ENCODE results near the gene MBOAT1. TPM values are rescaled to one million over a fixed set of nuclear protein-coding genes. Genes with fewer than 3 reads are reported as not detected.
A peak's percentile ranks its signal among the peaks of the same experiment; 100 is the strongest.
"Not testable (repeated sequence)": the region's sequence is repeated elsewhere in the genome, so short reads cannot be mapped to it uniquely, and the experiment has no call there.

The MBOAT1 gene
- total RNA-seq, 1 experiment from 2014 or later: 9.7 TPM

DNA sequence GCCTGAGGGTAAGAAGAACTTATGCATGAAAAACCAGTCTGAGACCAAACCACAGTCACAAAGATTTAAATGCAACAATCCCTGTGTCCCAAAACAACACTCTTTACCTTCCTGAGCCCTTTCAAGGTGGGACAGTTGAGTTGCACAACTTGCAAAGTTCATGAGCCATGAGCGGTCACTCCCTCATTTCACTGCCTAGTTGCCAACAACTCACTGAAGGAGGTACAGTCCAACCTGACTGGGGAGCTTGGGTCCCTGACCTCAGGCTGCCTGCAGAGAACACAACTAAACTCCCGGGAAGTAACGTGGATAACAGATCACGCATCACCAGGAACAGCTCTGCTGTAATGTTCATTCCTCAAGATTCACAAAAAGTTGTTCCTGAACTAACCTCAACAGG lies 69.4 kb downstream of the MBOAT1 start:
- DNase-seq (ENCODE audit: extremely low read depth, low read depth): no peak

DNA sequence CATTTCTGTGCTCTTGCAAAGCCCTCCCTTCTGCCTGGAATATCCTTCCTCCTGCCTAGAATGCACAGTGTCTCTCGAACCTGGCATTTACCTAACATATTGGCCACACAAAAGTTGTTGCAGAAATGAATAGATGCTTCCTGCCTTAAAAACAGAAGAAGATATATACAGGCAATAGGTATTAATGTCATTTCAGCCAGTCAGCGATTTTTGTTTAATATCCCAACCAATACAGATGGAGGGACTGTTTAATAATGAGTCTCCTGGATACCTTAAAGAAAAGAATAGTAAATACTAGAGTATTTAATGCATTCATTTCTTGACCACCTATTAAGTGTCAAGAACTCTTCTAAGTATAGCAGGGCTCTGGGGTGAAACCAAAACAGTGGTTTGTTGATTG lies 70.3 kb downstream of the MBOAT1 start:
- no peak for DNase-seq (ENCODE audit: extremely low read depth, low read depth)

DNA sequence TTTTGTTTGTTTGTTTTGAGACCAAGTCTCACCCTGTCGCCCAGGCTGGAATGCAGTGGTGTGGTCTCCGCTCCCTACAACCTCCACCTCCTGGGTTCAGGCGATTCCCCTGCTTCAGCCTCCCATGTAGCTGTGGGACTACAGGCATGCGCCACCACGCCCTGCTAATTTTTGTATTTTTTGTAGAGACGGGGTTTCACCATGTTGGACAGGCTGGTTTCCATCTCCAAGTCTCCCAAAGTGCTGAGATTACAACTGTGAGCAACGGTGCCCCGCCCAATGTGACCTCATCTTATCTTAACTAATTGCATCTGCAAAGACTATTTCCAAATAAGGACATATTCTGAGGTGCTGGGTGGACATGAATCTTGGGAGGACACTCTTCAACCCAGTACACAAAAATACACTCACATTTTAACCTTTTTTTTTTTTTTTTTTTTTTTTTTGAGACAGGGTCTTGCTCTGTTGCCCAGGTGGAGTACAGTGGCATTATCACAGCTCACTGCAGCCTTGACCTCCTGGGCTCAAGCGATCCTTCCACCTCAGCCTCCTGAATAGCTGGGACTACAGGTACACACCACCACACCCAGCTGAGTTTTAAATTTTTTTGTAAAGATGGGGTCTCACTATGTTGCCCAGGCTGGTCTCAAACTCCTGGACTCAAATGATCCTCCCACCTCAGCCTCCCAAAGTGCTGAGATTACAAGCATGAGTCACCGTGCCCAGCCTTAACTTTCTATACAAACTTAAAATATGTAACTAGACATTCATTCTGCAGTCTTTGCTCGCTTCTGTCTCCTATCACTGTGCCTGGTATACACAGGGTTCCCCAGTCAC lies 72.9 kb downstream of the MBOAT1 start:
- not testable (repeated sequence) for DNase-seq (ENCODE audit: extremely low read depth, low read depth)

DNA sequence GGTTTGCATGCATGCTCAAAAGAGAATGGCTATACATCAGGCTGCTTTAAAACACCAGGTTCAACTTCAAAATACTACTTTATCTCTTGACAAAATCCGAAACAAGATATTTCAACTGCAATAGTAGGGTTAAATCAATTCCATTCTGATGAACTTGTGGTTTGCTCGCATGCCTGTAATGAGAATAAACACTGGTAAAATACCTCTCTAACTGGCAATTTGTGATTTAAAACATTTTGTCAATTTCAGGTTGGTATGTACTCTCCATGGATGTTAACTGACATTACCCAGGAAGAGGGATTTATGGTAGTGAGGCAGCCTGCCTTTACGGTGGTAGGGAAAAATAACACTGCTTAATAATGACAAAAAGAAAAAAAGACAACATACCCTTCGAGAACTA lies 74.4 kb downstream of the MBOAT1 start:
- DNase-seq (ENCODE audit: extremely low read depth, low read depth): no peak

DNA sequence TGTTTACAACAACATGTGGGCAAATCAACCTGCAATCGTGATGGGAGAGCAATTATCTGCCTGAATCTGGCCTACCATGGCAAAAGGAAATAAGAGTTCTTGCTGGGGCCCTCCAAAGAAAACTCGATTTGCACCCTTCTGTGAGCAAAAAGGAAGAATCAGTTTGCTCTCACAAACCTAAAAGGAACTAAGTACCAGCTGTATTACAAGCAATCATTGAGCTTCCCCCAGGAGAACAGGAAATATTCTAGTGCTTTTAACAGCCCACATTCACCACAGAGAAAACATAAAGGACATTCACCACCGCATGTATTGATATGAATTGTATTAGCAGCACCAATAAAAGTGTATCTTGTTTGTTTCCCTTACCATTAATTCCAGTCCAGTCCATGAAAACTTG lies 75.0 kb downstream of the MBOAT1 start:
- no peak for DNase-seq (ENCODE audit: extremely low read depth, low read depth)

DNA sequence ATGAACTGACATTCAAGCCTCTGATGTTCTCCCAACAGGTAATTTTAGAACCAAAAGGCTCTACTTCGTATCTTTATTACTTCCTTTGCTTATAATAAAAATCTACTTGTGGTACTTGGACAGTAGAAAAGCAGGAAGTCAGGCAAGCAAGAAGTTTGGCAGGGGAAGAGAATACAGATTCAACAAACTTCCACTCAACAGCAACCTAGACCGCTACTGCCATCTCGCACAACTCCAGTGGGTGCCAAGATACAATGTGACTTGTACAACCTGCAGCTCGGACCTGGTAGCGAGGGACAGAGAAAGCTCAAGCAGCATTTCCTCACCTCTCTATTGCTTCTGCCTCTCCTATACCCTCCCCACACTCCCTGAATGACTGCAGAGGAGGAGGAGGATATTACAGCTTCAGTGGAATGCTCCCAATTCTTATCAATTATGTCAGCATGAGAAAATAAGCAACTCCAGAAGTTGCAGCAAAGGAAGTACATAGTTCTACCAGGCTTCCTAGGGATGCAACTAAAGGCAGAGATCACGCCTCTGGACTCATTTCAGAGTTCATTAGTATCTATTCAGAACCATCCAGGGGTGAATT lies 76.5 kb downstream of the MBOAT1 start:
- DNase-seq (ENCODE audit: extremely low read depth, low read depth): no peak

DNA sequence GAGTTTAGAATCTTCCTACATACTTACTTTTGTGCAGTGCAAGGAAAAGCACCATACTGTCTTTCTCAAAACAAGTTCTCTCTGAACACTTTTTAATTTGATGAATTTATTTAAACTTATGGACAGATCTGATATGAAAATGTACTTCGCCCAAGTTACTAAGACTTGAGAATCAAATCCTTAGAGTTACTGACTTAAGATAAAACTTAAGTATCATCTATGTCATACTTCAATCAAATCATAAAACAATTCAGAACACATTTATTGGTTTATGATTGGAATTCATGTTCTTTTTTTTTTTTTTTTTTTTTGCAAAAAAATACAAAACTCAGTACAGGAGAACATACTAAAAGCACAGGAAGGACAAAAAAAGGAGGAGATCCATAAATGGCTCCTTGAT lies 77.7 kb downstream of the MBOAT1 start:
- no peak for DNase-seq (ENCODE audit: extremely low read depth, low read depth)

DNA sequence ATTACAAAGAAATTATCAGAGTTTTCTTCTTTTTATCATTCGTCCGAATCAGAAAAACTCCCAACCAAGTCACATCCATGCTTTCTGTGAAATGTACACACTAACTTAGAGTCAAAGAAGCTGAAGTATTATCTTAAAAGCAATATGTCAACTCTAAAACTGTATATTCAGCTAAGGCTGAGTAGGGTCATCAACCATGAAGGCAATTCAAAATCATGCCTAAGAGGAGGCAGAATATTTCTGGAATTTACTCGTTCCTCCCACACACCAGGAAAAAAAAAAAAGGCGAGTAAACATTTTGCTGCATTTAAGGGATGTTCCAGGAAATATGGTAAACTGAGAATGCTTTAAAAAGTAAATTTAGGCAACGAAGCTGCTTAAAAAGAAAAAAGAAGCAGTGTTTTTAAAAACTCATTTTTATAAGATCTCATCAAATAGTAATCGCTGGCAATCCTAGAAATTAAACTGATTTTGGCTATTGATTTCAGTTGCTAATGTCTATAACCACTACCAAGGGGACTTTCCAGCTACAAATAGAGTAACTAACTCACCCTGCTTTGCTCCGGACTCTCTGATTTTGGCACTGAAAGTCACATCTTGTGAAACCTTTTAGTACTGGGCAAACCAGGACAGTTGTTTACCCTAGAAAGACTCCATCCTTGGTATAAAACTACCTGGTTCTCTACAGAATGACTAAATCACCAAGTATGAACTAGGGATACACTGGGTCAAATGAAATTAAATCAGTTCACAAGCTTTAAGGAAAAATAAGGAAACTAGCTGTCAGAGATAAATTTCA lies 82.8 kb downstream of the MBOAT1 start:
- DNase-seq (ENCODE audit: extremely low read depth, low read depth): no peak

DNA sequence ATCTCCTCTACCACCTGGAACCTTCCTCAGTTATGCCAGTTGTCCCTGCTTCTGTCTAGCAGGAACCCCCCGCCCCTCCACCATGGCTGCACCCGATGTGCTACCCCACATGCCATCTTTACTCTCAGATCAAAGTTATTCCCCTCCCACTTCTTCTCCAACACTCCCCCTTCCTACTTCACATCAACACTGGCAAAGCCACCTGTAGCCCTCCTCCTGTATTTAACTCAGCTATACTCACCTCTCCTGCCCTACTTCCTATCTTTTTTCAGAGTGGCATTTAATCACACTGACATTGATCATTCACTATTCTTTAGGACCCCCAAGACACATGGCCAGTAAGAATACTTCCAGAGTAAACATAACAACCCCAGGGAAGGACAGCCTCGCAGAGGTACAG lies 84.3 kb downstream of the MBOAT1 start:
- no peak for DNase-seq (ENCODE audit: extremely low read depth, low read depth)

DNA sequence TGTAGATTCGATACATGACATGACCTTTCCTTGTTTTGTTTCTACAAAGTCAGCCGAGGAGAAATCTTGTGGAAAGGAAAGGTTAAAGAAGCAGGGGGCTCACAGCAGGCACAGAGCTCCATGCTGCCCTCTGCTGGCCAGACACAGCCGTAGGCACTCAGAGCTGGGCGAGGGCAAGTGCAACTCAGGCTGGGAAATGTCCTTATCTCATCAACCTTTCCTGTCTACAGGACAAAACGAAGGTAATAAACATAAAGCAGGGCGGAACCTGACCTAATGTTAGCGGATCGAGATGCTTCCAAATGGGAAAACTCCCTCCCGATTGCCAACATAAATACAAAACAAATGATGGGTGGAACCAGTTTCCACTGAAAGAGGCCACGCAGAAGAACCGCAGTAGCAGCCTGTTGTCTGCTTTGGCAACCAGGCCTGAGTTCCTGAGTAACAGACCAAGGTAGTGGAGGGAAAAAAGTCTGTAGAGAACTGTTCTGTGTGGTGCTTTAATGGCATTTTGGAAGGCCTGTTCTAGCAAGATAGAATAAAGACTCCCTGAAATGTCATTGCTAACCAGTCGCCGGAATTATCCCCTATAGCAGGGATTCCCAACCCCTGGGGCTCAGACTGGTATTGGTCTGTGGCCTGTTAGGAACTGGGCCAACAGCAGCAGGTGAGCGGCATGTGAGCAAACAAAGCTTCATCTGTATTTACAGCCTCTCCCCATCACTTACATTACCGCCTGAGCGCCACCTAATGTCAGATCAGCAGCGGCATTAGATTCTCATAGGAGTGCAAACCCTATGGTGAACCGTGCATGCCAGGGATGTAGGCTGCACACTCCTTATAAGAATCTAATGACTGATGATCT lies 85.2 kb downstream of the MBOAT1 start:
- DNase-seq (ENCODE audit: extremely low read depth, low read depth): peak; percentile 43

DNA sequence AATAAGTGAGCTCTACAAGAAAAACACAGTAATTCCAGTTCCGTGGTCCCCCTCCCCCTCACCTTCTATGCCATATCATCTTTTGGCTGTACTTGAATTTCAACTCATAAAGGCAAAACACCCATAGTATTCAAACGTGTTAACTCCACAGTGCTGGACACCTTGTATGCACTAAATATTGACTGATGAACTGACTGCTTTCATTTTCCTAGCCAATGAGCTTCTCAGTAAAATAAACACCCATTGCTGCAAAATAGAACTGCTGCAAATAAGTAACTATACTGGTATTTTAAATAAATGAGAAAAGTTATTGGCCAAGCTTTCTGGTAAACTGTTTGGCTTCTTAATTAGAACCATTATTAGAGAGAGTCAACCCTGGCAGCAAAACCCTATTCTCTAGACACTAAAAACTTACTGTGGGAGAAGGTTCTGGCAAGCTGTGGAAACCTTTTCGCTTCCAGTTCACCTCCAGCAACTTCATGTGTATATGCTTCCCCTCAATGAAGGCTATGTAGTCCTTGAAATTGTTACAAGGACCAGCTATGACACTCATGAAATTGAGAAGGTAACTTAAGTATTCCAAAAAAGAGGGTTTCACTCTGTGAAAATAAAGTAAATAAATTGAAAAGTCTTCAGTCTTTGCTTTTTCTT lies 86.0 kb downstream of the MBOAT1 start:
- DNase-seq (ENCODE audit: extremely low read depth, low read depth): no peak

DNA sequence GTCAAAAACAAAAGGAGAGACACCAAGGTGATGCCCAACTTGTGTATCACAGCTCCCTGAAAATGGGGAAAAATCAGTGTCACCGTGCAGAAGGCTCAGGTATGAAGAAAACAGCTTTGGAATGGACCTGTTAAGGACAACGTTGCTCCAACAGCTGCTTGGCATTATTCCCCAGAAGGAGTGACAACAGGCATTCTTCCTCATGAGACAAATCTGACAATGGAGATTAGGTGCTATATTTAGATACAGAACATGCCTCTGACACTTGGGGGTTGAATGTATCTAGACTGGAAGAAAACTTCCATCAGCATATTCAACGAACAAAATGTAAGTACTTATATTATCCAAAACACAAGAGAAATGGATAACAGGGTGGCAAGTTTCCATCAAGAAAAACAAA lies 87.7 kb downstream of the MBOAT1 start:
- DNase-seq (ENCODE audit: extremely low read depth, low read depth): no peak

DNA sequence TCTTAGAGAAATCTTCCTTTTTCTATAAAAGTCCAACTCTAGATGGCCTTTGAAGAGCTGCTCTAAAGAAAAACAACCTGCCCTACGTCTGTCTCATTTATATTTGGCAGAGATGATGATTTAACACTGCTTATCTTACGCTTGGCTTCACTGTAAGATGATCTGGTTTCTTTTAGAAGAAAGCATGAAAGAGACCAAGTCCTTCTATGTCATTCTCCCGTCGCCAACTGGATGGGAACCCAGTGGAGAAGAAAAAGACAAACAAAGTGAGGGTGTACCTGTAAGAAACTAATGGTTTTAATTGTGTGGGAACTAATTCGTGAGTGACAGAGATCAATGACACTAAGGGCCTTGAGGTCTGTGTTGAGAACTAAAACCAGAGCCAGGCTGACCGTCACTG lies 92.8 kb downstream of the MBOAT1 start:
- DNase-seq (ENCODE audit: extremely low read depth, low read depth): no peak

DNA sequence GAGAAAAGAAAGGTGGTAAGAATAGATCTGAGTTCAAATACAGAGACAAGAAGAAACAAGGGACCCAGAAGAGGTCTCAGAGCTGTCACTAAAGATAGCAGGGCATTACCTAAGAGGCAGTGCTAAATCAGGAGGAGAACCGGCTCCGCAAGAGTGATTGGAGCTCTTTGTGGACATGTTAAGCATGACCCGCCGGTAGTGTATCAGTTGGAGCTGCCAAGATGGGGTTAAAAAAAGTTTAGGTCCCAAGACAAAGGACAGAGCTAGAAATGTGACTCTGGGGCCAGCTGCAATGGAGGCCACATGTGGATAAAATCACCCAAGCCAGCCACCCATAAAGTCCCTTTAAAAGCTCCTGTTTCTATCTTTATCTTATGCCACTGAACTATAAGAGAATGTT lies 93.4 kb downstream of the MBOAT1 start:
- DNase-seq (ENCODE audit: extremely low read depth, low read depth): no peak

DNA sequence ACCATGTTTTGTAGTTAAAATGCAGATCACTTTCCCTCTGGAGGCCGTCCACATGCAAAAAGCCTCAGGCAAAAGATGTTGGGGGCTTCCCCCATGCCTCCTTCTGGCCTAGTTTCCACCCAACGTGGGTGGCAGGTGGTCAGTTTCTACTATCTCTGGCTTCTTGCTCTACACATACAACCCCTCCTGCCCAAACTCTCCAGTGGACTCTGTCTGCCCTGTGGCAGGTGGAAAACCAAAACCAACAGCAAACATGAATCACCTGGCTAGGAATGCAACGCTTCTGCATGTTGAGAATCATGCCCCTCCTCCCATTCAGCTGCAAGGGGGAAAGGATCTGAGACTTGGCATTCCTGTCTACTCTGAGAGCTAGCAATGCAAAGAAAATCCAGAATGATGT lies 94.8 kb downstream of the MBOAT1 start:
- DNase-seq (ENCODE audit: extremely low read depth, low read depth): no peak

DNA sequence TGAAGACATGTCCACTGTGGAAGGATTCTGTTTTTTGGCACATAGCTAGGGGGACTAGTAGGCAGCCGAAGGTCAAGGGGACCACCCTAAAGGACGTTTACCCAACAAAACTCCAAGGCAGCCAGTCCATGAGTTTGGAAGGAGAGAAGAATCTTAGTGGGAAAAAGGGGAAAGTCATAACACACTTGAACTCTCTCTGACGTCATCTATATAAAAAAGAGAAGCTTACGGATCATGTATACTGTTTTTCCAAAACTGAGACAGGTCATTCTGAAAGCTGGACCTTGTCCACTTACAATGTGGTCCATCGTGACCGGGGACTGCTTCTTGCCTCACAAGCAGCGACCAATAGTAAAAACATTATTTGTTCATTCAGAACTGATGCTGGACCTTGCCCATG lies 95.5 kb downstream of the MBOAT1 start:
- DNase-seq (ENCODE audit: extremely low read depth, low read depth): no peak

DNA sequence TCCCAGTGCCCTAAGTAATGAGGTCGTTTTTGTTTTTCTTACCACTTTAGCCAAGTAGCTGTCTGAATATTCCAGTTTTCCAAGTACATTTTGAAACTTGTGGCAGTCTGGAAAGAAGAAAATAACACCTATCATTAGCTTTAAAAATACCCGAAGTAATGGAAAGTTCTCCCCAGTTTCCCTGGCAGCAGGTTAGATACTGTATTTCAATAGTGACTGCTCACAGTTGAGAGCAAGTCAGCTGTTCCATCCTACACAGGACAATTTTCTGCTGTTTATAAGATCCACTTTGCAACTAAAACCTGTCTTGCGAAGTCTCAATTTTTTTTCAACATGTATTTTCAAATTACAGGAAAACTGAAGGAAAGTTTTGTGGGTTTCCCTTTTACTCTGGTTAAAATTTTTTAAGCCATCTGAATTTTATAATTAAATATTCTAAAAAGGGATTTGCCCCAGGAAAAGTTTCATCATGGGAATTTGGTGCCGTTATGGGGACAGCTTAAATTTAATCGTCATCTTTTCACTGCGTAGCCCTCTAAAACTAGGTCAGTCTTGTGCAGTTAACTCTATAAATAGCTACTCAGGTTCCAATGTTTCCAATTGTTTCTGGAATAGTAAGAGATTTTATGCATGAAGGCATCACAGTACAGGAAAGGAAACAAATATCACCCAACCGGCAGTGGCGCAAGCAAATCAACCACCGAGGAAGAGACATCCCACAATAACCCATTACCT lies 96.9 kb downstream of the MBOAT1 start:
- no peak for DNase-seq (ENCODE audit: extremely low read depth, low read depth)

DNA sequence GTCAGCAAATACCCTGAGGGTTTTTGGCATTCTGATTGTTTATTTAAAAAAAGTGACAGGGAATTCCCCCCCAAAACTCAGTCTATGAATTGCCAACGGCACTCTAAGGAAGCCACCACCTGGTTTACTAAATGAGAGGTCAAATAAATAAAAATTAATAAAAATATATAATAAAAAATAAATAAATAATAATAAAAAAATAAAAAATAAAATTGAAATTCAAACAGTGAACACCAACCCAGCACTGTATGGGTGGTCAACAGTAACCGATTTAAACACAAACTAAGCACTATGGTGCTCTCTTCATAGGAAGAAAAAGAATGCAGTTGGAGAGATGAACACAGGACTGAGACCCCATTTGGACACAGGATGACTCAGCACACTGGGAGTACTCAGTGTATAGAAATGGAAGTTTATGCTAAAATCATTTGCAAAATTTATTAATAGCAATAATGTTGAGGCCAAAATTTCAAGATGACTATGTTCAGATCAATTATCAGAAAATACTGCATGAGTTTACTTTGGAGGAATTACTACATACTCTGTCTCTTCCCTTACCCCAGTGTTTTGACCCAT lies 98.5 kb downstream of the MBOAT1 start:
- DNase-seq (ENCODE audit: extremely low read depth, low read depth): no peak

DNA sequence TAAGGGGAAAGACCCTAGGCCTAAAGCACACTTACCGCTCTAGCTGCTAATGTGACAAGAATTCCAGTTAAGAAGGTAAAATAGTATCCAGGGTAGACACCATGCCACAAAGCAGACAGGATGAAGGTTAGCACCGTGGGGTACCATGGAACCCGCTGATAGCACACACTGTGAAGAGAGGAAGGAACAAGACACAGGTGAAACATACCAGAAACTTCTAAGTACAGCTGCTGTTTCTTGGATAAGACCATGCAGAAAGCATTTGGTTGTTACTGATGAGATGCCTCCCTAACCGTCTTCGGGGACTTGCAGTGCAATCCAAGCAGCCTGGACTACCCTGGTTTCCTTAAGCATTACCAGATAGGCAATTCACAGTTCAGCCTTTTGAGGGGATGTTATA lies 99.4 kb downstream of the MBOAT1 start:
- no peak for DNase-seq (ENCODE audit: extremely low read depth, low read depth)
